Vagina (tissue), 2 donors: ENCODE measurements around the gene S1PR3.

Source experiments
- CTCF ChIP-seq, 3 experiments: fragments of 450-650 bp in 2 of 3; fragments of 200-600 bp in 1 of 3; sonication (generic) in 1 of 3; IDR thresholded peaks; one replicate each; pipeline ENCODE4 v1.5.1; 2017 to 2019; ENCODE audit warnings: antibody characterized with exemption in 3 of 3, mild to moderate bottlenecking in 2 of 3, moderate library complexity in 2 of 3
- POLR2A ChIP-seq, 2 donors: fragments of 450-650 bp; IDR thresholded peaks; one replicate each; pipeline ENCODE4 v1.6.1; 2017; ENCODE audit warnings: antibody characterized with exemption in 2 of 2, mild to moderate bottlenecking in 2 of 2, moderate library complexity in 2 of 2
- POLR2AphosphoS5 ChIP-seq, 2 donors: sonication (generic); formaldehyde crosslinking; IDR thresholded peaks; one replicate each; pipeline ENCODE4 v1.9.0; 2017; ENCODE audit warnings: antibody characterized with exemption in 2 of 2, mild to moderate bottlenecking in 2 of 2, low read depth in 1 of 2; ENCODE audit not compliant: insufficient read depth in 1 of 2

GRCh38 chr9:88996921-88997235 is 5.6 kb downstream of the S1PR3 start:
- TF ChIP-seq CTCF (IDR thresholded peaks at IDR 0.05) (no peak), POLR2AphosphoS5 (IDR thresholded peaks at IDR 0.05; ENCODE audit: insufficient read depth in 1 of 2, low read depth in 1 of 2) (no peak), POLR2A (IDR thresholded peaks at IDR 0.05) (no peak)
